ENCODE results near the gene TEAD4. TPM values are rescaled to one million over a fixed set of nuclear protein-coding genes. Genes with fewer than 3 reads are reported as not detected.

The TEAD4 gene
- total RNA-seq, 1 experiment from 2014 or later, result 43.2 TPM

DNA sequence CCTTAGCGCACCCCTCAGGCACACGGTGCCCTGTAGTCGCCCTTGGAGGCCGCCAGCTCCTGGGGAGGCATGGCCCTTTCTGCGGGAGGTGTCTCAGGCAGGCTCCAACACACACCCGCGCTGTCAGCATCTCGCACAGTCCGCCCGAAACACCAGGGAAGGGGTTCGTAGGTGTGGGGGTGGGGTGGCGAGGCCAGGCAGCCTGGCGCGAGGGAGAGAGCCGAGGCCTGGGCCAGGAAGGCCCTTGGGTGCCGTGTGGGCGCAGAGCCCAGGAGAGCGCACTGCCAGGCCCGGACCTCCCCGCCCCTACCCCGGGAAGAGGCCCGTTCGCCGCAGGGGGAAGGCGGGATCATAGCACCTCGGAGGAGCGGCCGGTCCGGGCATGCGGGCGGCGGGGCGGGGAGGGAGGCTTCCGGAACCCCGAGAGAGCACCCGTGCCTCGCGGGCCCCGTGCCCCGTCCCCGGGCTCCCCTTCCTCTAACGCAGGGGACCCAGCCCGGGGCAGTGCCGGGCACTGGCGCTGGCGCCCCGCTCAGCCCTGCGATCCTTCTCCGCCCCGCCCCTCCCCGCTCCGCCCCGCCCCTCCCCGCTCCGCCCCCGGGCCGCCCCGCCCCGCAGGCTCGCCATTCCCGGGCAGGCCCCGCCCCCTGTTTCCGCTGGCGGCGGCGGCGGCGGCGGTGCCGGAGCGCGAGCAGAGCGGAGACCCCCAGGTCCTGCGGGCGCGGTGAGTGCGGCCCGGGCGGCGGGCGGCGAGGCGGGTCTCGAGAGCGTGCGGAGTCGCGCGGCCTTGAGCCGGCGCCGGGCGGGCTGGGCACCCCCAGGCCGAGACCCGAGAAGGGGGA is 117.8 kb downstream of the TEAD4 start, which contains the start of gene TSPAN9:
Gene TSPAN9, plus strand, starts transcription at position 650 of the 842 bp plus-strand sequence. CDS start 123,815 bp downstream, outside the sequence.
- TF ChIP-seq ZFX (IDR thresholded peaks at IDR 0.05), result peak; percentile 91
- TF ChIP-seq EZH2 (IDR thresholded peaks at IDR 0.05), result no peak
- no peak for TF ChIP-seq POLR2A (IDR thresholded peaks at IDR 0.05; ENCODE audit: borderline replicate concordance, extremely low read depth, insufficient read depth, insufficient read length)
- TF ChIP-seq EGR1 (IDR thresholded peaks at IDR 0.05; ENCODE audit: low read depth), result no peak
- peak; percentile 86 for TF ChIP-seq POLR2AphosphoS5 (IDR thresholded peaks at IDR 0.05; ENCODE audit: low read depth, low read length)
- TF ChIP-seq CBX3 (IDR thresholded peaks at IDR 0.05; ENCODE audit: low read depth), result no peak
- BruUV-seq (replicated peaks), result TSS peak; percentile 82
- intact Hi-C loops (cut with micrococcal nuclease), result no loop called here

DNA sequence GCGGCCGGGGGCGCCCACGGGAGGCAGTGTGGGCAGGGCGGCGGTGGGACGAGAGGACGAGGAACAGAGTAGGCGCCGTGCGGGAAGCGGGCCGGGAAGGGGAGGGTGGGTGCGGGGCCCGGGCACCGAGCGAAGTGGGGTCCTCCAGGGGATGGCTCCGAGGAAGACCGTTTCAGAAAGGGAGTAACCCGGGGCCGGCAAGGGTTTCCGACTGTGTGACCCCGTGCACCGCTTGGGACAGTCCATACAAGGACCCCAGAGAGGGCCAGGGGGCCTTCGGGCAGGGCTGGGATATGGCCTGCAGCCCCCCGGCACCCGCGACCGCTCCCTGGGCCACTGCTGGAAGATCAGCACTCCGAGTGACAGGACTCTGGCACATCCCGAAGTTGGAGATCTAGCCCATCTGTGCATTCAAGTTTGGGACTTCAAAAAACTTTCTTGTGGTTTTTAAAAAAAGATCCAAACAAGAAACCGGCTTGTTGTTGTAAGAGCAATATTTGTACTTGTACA is 118.4 kb downstream of the TEAD4 start:
- intact Hi-C loops (cut with micrococcal nuclease), result no loop called here
- CTCF ChIA-PET, result interaction anchor here (1.0 kb wide), 1 partner anchor 198 kb away, joined by 4 read pairs; no protein-coding TSS in a partner anchor

More for the DNA sequence above, 117.8 kb downstream of the TEAD4 start, which contains the start of gene TSPAN9:
- no peaks in the 10 kb centered on the region for H3K36me3 ChIP-seq (ENCODE audit: control insufficient read depth in 1 of 2, insufficient read depth in 2 of 2, low read length in 2 of 2)
- CTCF ChIA-PET, result no interaction called here
- peak within 1 kb of the TSS; percentile 98 for H3K4me2 ChIP-seq (ENCODE audit: low read length)
- H4K20me1 ChIP-seq (ENCODE audit: insufficient read depth), result no peaks in the 10 kb centered on the region
- H2AFZ ChIP-seq (ENCODE audit: low read depth, low read length, poor library complexity, severe bottlenecking), result peak within 1 kb of the TSS; percentile 65
- ATAC-seq, result peak; percentile 84
- H3K4me3 ChIP-seq (replicated peaks in 1 of 2; ENCODE audit: low read depth in 1 of 2, low read length in 2 of 2), result peak within 1 kb of the TSS; percentile 68 to 72
- H3K9me2 ChIP-seq (ENCODE audit: insufficient read depth), result no peaks in the 10 kb centered on the region
- H3K9me3 ChIP-seq (ENCODE audit: control insufficient read depth in 1 of 2, insufficient read depth in 1 of 2, low read depth in 1 of 2, low read length in 2 of 2), result no peaks in the 10 kb centered on the region
- POLR2A ChIA-PET, result no interaction called here
- no peaks in the 10 kb centered on the region for H3K79me2 ChIP-seq (ENCODE audit: insufficient read depth, low read length)
- peak within 1 kb of the TSS; percentile 71 for H3K27ac ChIP-seq (ENCODE audit: low read depth, low read length)
- peaks cover 11 to 27% of the 10 kb centered on the region in 2 experiments; a peak in 3 of 4 replicates for H3K4me1 ChIP-seq (ENCODE audit: control insufficient read depth in 1 of 2, insufficient read depth in 2 of 2, low read length in 2 of 2)
- no peaks in the 10 kb centered on the region for H3K27me3 ChIP-seq (ENCODE audit: insufficient read depth, low read length)
- H3K9ac ChIP-seq (ENCODE audit: low read length), result peak within 1 kb of the TSS; percentile 72
- DNase-seq (ENCODE audit: low read depth, low spot score), result no peak
- RAD21 ChIA-PET (ENCODE audit: low non-redundant PET in 1 of 2, low total read pairs in 2 of 2, uncharacterized antibody in 2 of 2, unreplicated experiment in 2 of 2), result no interaction called here

More for the DNA sequence above, 118.4 kb downstream of the TEAD4 start:
- Histone ChIP-seq H3K27ac (ENCODE audit: low read depth, low read length) (peak overlapping the region; percentile 51; the same call in 1 of the 2 replicates), H3K4me3 (replicated peaks in 1 of 2; ENCODE audit: low read depth in 1 of 2, low read length in 2 of 2) (peak overlapping the region; percentile 68 to 72), H3K36me3 (ENCODE audit: control insufficient read depth in 1 of 2, insufficient read depth in 2 of 2, low read length in 2 of 2) (no peaks in the 10 kb centered on the region), H3K9ac (ENCODE audit: low read length) (peak overlapping the region; percentile 58), H3K4me1 (ENCODE audit: control insufficient read depth in 1 of 2, insufficient read depth in 2 of 2, low read length in 2 of 2) (peaks cover 11 to 27% of the 10 kb centered on the region in 2 experiments; a peak in 3 of 4 replicates), H3K79me2 (ENCODE audit: insufficient read depth, low read length) (no peaks in the 10 kb centered on the region), H4K20me1 (ENCODE audit: insufficient read depth) (no peaks in the 10 kb centered on the region), H2AFZ (ENCODE audit: low read depth, low read length, poor library complexity, severe bottlenecking) (peak overlapping the region; percentile 65), H3K4me2 (ENCODE audit: low read length) (peak overlapping the region; percentile 94), H3K27me3 (ENCODE audit: insufficient read depth, low read length) (no peaks in the 10 kb centered on the region), H3K9me3 (ENCODE audit: control insufficient read depth in 1 of 2, insufficient read depth in 1 of 2, low read depth in 1 of 2, low read length in 2 of 2) (no peaks in the 10 kb centered on the region), H3K9me2 (ENCODE audit: insufficient read depth) (no peaks in the 10 kb centered on the region)
- BruUV-seq (replicated peaks), result no TSS peak
- ChIA-PET RAD21 (ENCODE audit: low non-redundant PET in 1 of 2, low total read pairs in 2 of 2, uncharacterized antibody in 2 of 2, unreplicated experiment in 2 of 2) (no interaction called here), POLR2A (no interaction called here)
- ATAC-seq (peak; percentile 42), DNase-seq (ENCODE audit: low read depth, low spot score) (no peak)
- TF ChIP-seq MAX (IDR thresholded peaks at IDR 0.05) (no peak), JUND (IDR thresholded peaks at IDR 0.05) (no peak), ZFX (IDR thresholded peaks at IDR 0.05) (no peak), ZNF274 (IDR thresholded peaks at IDR 0.05; ENCODE audit: low read depth, low read length) (no peak), POLR2A (IDR thresholded peaks at IDR 0.05; ENCODE audit: borderline replicate concordance, extremely low read depth, insufficient read depth, insufficient read length) (no peak), CTCF (IDR thresholded peaks at IDR 0.05 in 2 of 3, conservative IDR thresholded peaks at IDR 0.05 in 1 of 3; ENCODE audit: borderline replicate concordance in 1 of 3, insufficient read depth in 1 of 3, low read depth in 2 of 3, low read length in 2 of 3) (no peak), EGR1 (IDR thresholded peaks at IDR 0.05; ENCODE audit: low read depth) (no peak), SIN3A (IDR thresholded peaks at IDR 0.05; ENCODE audit: low read depth) (no peak)
